ENCODE results near the gene NINJ1.

DNA sequence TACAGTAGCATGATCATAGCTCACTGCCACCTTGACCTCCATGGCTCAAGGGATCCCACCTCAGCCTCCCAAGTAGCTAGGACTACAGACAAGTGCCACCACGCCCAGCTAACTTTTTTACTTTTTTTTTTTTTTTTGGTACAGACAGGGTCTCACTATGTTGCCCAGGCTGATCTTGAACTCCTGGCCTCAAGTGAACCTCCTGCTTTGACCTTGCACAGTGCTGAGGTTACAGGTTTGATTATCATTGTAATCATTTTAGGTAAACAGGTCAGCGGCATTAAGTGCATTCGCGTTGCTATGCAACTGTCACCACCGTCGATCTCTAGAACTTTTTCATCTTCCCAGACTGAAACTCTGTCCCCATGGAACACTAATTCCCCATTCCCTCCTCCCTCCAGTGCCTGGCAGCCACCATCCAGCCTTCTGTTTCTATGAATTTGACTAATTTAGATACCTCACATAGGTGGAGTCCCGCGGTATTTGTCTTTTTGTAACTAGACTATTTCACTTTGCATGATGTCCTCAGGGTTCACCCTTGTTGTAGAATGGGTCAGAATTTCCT is 43.9 kb downstream of the NINJ1 start:
- TF ChIP-seq CTCF (IDR thresholded peaks at IDR 0.05; ENCODE audit: low read length) (no peak), EZH2 (IDR thresholded peaks at IDR 0.05; ENCODE audit: borderline replicate concordance, low read length) (no peak)

Measured in OCI-LY1 (cell line).